Immature natural killer cell (primary cell): ENCODE results near the gene SAC3D1. TPM values are rescaled to one million over a fixed set of nuclear protein-coding genes. Genes with fewer than 3 reads are reported as not detected.
"Not testable (repeated sequence)": the region's sequence is repeated elsewhere in the genome, so short reads cannot be mapped to it uniquely, and the experiment has no call there.

Experiments used
- DNase-seq, 3 donors: peaks; one replicate each; pipeline ENCODE4 v3.0.0; 2022; ENCODE audit warnings: mixed read lengths in 1 of 3
- H3K27ac Mint-ChIP-seq, 6 donors: one replicate each; pipeline ENCODE4 v1.8.0; 2020; ENCODE audit warnings: mixed read lengths in 6 of 6, mild to moderate bottlenecking in 5 of 6, inconsistent platforms in 4 of 6, moderate library complexity in 3 of 6
- H3K27me3 Mint-ChIP-seq, 3 donors: one replicate each; pipeline ENCODE4 v1.8.0; 2020 to 2021; ENCODE audit warnings: low read depth in 3 of 3, mild to moderate bottlenecking in 3 of 3, mixed read lengths in 3 of 3, moderate library complexity in 3 of 3, inconsistent platforms in 1 of 3
- H3K36me3 Mint-ChIP-seq, 3 donors: one replicate each; pipeline ENCODE4 v1.8.0; 2020; ENCODE audit warnings: mixed read lengths in 3 of 3, inconsistent platforms in 2 of 3, mild to moderate bottlenecking in 2 of 3
- H3K4me1 Mint-ChIP-seq, 2 donors: one replicate each; pipeline ENCODE4 v1.8.0; 2020; ENCODE audit warnings: inconsistent platforms in 2 of 2, mild to moderate bottlenecking in 2 of 2, mixed read lengths in 2 of 2, moderate library complexity in 1 of 2
- H3K4me3 Mint-ChIP-seq, 5 donors: one replicate each; pipeline ENCODE4 v1.8.0; 2020; ENCODE audit warnings: mild to moderate bottlenecking in 5 of 5, mixed read lengths in 5 of 5, inconsistent platforms in 3 of 5, moderate library complexity in 3 of 5
- H3K9me3 Mint-ChIP-seq, 6 donors: one replicate each; pipeline ENCODE4 v1.8.0; 2020; ENCODE audit warnings: mild to moderate bottlenecking in 6 of 6, mixed read lengths in 6 of 6, inconsistent platforms in 4 of 6, moderate library complexity in 3 of 6
- polyA plus RNA-seq, 3 donors: library from polyadenylated mRNA; unstranded; fragments of 300-500 nt; fragmentation: Illumina TruSeq; gene quantifications; one replicate each; pipeline ENCODE4 v1.2.3, GENCODE V29; 2021

SAC3D1 gene
- polyA plus RNA-seq, 3 donors from 2014 or later: 3.8 to 11.7 (median 9.2) TPM

- peaks cover 25 to 26% of the 10 kb centered on the region in 2 donors for H3K4me1 Mint-ChIP-seq
- H3K27me3 Mint-ChIP-seq: peaks cover 1 to 5% (median 4%) of the 10 kb centered on the region in 3 donors
- DNase-seq: peak; percentile 88 to 90 (median 88)
- H3K4me3 Mint-ChIP-seq: peak within 1 kb of the TSS; percentile 91 to 96 (median 94)
- H3K36me3 Mint-ChIP-seq: peaks cover 0 to 6% (median 5%) of the 10 kb centered on the region in 3 donors
- no peaks in the 10 kb centered on the region for H3K9me3 Mint-ChIP-seq
- H3K27ac Mint-ChIP-seq: peak within 1 kb of the TSS; percentile 92 to 99 (median 96)
Observed at GRCh38 chr11:65013888-65014725, 26.9 kb upstream of the SAC3D1 start, which contains the start of gene ARL2. ARL2 (plus strand) TSS chr11:65014160; CDS start chr11:65014208, 48 bp downstream.

GRCh38 chr11:65014726-65015227, 26.2 kb upstream of the SAC3D1 start:
- peaks cover 25 to 26% of the 10 kb centered on the region in 2 donors for H3K4me1 Mint-ChIP-seq
- no peak for DNase-seq

DNA sequence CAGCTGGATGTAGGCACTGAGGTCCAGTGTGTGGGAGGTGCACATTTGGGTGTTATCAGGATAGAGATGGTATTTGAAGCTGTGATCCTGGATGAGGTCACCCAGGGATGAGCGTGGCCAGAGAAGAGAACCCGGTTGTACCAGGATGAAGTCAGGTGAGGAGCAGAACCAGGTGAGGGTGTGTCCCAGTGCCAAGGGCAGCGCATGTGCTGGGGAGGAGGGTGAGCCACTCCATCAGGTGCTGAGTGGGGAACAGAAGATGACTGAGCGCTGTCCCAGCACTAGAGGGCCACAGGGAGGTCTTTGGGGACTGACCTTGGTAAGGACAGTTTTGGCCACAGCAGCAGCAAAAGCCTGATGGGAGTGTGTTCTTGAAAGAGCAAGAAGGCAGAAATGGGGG, 24.3 kb upstream of the SAC3D1 start:
- H3K4me1 Mint-ChIP-seq: peaks cover 25 to 26% of the 10 kb centered on the region in 2 donors
- no peaks in the 10 kb centered on the region for H3K9me3 Mint-ChIP-seq
- DNase-seq: no peak
- H3K27me3 Mint-ChIP-seq: peaks cover 1 to 5% (median 4%) of the 10 kb centered on the region in 3 donors
- peak overlapping the region in 2 of 5 donors; percentile 19 to 29 for H3K4me3 Mint-ChIP-seq
- peaks cover 3 to 6% (median 5%) of the 10 kb centered on the region in 3 donors for H3K36me3 Mint-ChIP-seq
- H3K27ac Mint-ChIP-seq: peak overlapping the region in 2 of 6 donors; percentile 38 to 68

More at GRCh38 chr11:65014726-65015227, 26.2 kb upstream of the SAC3D1 start:
- Mint-ChIP-seq H3K9me3 (no peaks in the 10 kb centered on the region), H3K4me3 (peak overlapping the region; percentile 80 to 89 (median 87)), H3K27me3 (peaks cover 1 to 5% (median 4%) of the 10 kb centered on the region in 3 donors), H3K27ac (peak overlapping the region; percentile 59 to 90 (median 88)), H3K36me3 (peaks cover 3 to 6% (median 5%) of the 10 kb centered on the region in 3 donors)

DNA sequence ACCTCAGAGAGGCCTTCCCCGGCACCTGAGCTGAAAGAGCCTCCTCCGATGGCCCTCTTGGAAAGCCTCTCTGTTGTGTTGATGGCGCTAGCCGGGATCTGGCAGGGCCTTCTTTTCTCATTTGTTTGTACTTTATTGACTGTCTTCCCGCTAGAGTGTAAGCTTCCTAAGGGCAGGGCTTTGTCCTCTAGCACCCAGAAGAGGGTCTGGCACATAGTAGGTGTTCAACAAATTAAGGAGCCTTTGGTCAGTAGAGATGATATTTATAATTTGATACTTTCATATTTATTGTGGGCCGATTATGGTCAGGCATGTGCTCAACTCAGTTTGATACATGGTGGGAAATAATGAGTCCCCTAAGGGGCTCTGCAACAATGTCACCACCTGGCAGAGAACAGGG, 23.1 kb upstream of the SAC3D1 start:
- peaks cover 23 to 24% of the 10 kb centered on the region in 2 donors for H3K4me1 Mint-ChIP-seq
- no peak overlapping the region for H3K27ac Mint-ChIP-seq
- H3K9me3 Mint-ChIP-seq: no peaks in the 10 kb centered on the region
- H3K4me3 Mint-ChIP-seq: no peak overlapping the region
- no peak for DNase-seq
- H3K36me3 Mint-ChIP-seq: peaks cover 3 to 10% (median 10%) of the 10 kb centered on the region in 3 donors
- H3K27me3 Mint-ChIP-seq: peaks cover 2 to 7% (median 4%) of the 10 kb centered on the region in 3 donors

DNA sequence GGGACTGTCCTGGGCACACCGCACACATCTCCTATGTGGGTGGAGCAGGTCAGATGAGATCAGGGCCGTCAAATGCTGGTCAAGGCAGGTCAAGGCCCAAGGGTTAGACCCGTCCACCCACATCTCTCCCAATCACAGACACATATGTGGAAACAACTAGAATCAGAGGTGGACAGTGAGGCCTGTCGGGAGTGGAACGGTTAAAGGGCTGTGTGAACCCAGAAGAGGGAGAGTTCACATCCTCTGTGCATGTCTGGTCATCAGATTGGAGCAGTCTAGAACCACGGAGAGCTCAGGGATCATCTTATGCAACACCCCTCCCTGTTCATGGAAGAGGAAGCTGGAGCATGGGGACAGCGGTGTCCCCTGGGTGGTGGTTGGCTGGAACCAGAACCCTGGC, 21.2 kb upstream of the SAC3D1 start:
- Mint-ChIP-seq H3K27me3 (peaks cover 1 to 4% (median 1%) of the 10 kb centered on the region in 3 donors), H3K9me3 (no peaks in the 10 kb centered on the region), H3K27ac (no peak overlapping the region), H3K36me3 (peaks cover 3 to 10% (median 10%) of the 10 kb centered on the region in 3 donors), H3K4me3 (no peak overlapping the region), H3K4me1 (peaks cover 13 to 17% of the 10 kb centered on the region in 2 donors)
- no peak for DNase-seq

GRCh38 chr11:65021003-65021402, 20.0 kb upstream of the SAC3D1 start:
- DNase-seq: no peak
- Mint-ChIP-seq H3K9me3 (no peaks in the 10 kb centered on the region), H3K4me1 (peaks cover 11 to 12% of the 10 kb centered on the region in 2 donors), H3K36me3 (peaks cover 3 to 10% (median 10%) of the 10 kb centered on the region in 3 donors), H3K4me3 (no peak overlapping the region), H3K27me3 (peaks cover 0 to 4% (median 1%) of the 10 kb centered on the region in 3 donors), H3K27ac (no peak overlapping the region)

DNA sequence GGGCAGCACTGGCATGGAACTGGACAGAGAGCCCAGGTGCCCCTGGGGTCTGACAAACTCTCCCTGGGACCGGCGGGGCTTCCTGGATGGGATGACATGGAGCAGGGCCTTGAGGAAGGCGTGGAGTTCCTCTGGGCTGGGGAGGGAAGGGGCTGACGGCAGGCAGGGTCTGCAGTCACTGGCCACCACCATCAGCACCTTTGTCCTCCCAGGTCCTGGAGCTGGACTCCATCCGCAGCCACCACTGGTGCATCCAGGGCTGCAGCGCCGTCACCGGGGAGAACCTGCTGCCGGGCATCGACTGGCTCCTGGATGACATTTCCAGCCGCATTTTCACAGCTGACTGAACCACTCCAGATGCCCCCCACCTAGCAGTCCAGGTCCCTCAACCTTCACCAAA, 19.5 kb upstream of the SAC3D1 start:
- H3K4me1 Mint-ChIP-seq: peaks cover 6 to 8% of the 10 kb centered on the region in 2 donors
- H3K27me3 Mint-ChIP-seq: peaks cover 0 to 4% (median 1%) of the 10 kb centered on the region in 3 donors
- no peak for DNase-seq
- H3K27ac Mint-ChIP-seq: no peak overlapping the region
- no peak overlapping the region for H3K4me3 Mint-ChIP-seq
- H3K36me3 Mint-ChIP-seq: peaks cover 3 to 10% (median 9%) of the 10 kb centered on the region in 3 donors
- no peaks in the 10 kb centered on the region for H3K9me3 Mint-ChIP-seq

DNA sequence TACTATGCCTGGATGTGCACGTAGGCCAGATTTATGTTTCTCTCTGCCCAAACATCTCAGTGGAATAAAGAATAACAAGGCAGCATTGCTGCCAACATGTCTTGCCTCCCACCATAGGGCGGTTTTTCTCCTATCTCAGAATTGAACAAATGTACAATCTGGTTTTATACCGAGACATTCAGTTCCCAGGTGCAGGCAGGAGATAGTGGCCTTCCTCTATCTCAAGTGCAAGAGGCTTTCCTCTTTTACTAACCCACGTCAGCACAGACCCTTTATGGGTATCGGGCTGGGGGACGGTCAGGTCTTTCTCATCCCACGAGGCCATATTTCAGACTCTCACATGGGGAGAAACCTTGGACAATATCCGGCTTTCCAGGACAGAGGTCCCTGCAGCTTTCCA, 17.5 kb upstream of the SAC3D1 start:
- not testable (repeated sequence) for H3K4me3 Mint-ChIP-seq, H3K36me3 Mint-ChIP-seq

DNA sequence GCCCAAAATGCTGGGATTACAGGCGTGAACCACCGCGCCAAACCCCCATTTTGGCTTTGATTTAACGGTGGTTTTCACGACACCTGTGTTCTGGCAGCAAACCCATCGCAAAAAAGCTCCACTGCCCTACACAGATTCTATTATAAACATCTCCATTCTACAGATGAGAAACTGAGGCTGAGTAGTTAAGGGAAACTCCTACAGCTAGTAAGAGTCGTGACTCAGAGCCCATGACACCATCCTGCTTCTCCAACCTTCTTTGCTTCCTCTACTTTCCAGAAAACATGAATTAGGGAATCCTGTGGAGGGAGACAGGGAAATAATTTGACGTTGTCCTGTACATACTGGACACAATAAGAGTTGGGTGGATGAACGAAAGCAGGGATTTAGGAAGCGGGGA, 14.2 kb upstream of the SAC3D1 start:
- DNase-seq: no peak
- peaks cover 0 to 4% (median 2%) of the 10 kb centered on the region in 3 donors for H3K27me3 Mint-ChIP-seq

More for the DNA sequence above, 17.5 kb upstream of the SAC3D1 start:
- not testable (repeated sequence) for H3K9me3 Mint-ChIP-seq, H3K27me3 Mint-ChIP-seq, DNase-seq
- Mint-ChIP-seq H3K27ac (peak overlapping the region in 3 of 6 donors; percentile 8 to 21 (median 14)), H3K4me1 (peaks cover 18 to 19% of the 10 kb centered on the region in 2 donors)

DNA sequence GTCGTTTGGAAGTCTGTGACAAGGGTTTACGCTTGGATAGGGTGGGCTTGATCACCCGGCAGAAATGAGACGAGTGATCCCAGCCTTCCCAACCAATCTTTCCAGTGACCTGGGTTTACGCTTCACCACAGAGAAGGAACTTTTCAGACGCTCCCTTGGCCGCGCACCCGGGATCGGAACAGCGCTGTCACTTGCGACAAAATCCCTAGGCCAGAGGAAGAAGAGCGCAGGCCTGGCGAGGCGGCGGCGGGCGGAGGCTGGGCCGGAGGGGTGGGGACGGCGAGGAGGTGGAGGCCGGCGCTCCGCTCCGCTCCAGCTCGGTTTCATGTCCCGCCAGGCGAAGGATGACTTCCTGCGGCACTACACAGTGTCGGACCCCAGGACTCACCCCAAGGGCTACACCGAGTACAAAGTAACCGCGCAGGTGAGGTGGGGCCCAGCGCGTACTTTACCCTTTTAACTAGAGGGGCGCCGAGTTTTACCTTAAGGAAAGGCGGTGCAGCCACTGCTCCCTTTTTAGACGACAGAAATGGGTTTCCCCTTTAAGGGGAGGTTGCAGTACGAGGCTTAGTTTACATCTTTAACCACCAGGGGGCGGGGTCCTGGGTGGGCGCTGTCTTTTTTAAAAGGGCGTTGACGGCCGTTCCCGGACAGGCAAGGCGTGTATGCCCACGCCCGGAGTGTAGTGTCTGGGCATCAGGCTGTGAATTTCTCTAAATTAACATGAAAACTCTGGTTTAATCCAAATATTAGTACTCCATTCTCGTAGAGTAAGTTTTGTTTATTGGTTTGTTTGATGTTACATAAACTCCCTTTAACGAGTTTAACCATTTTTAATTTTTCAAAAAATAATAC, 13.6 kb upstream of the SAC3D1 start, which contains the start of gene SNX15:
TSS of gene SNX15 (plus strand) at position 227 of the 855 bp plus-strand sequence. CDS start at position 326, 99 bp downstream.
- Mint-ChIP-seq H3K4me3 (peak within 1 kb of the TSS; percentile 70 to 92 (median 86)), H3K9me3 (no peaks in the 10 kb centered on the region), H3K4me1 (peaks cover 18 to 26% of the 10 kb centered on the region in 2 donors), H3K36me3 (no peaks in the 10 kb centered on the region), H3K27ac (peak within 1 kb of the TSS; percentile 75 to 93 (median 92)), H3K27me3 (peaks cover 0 to 4% (median 0%) of the 10 kb centered on the region in 3 donors)
- peak; percentile 92 to 94 (median 93) for DNase-seq

More for the DNA sequence above, 14.2 kb upstream of the SAC3D1 start:
- peak overlapping the region; percentile 70 to 92 (median 86) for H3K4me3 Mint-ChIP-seq
- H3K4me1 Mint-ChIP-seq: peaks cover 18 to 26% of the 10 kb centered on the region in 2 donors
- no peaks in the 10 kb centered on the region for H3K9me3 Mint-ChIP-seq
- H3K27ac Mint-ChIP-seq: peak overlapping the region; percentile 75 to 93 (median 92)
- H3K36me3 Mint-ChIP-seq: peaks cover 0 to 5% (median 4%) of the 10 kb centered on the region in 3 donors

- H3K27me3 Mint-ChIP-seq: peaks cover 0 to 3% (median 0%) of the 10 kb centered on the region in 3 donors
- no peak overlapping the region for H3K4me3 Mint-ChIP-seq
- no peaks in the 10 kb centered on the region for H3K9me3 Mint-ChIP-seq
- DNase-seq: no peak
- H3K4me1 Mint-ChIP-seq: peaks cover 10 to 21% of the 10 kb centered on the region in 2 donors
- no peak overlapping the region for H3K27ac Mint-ChIP-seq
- peaks cover 0 to 4% (median 3%) of the 10 kb centered on the region in 3 donors for H3K36me3 Mint-ChIP-seq
Observed at GRCh38 chr11:65032216-65032615, 8.8 kb upstream of the SAC3D1 start.

DNA sequence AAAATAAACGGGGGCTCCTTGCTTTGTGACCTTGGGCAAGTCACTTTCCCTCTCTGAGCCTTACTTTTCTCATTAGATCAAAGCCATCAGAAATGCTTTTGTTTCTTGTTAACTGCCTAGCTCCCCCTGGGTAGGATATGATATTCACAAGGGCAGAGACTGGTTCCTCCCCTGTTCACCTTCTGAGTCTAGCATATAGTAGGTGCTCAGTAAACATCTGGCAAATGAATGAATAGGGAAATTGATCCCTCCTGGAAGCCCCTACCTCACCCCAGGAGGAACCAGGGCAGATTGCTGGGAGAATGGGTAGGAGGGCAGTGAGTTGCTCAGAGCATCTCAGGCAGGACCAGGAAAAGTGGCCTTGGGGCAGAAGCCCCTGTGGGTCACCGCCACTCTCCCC, 6.6 kb upstream of the SAC3D1 start:
- Mint-ChIP-seq H3K9me3 (no peaks in the 10 kb centered on the region), H3K27me3 (peaks cover 0 to 2% (median 0%) of the 10 kb centered on the region in 3 donors), H3K4me1 (no peaks in the 10 kb centered on the region), H3K27ac (no peak overlapping the region), H3K36me3 (peaks cover 0 to 10% (median 3%) of the 10 kb centered on the region in 3 donors), H3K4me3 (no peak overlapping the region)
- no peak for DNase-seq

DNA sequence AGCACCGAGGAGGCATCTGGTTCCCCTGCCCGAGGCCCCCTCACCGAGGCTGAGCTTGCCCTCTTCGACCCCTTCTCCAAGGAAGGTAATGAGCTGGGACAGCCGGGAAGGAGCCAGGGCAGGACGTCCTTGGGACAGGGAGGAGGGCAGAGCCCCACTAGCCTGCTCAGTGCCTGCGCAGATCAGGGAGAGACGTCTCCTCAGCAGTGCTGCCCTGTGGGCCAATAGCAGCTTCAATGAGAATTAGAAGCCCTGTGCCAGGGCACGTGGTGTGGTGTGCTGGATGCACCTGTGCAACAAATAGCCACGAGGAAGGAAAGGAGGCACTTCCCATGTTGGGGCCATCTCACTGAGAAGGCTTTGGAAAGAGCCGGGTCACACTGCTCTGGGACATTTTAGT, 5.4 kb upstream of the SAC3D1 start:
- DNase-seq: no peak
- H3K9me3 Mint-ChIP-seq: no peaks in the 10 kb centered on the region
- no peak overlapping the region for H3K4me3 Mint-ChIP-seq
- H3K4me1 Mint-ChIP-seq: peaks cover 1 to 3% of the 10 kb centered on the region in 2 donors
- H3K27me3 Mint-ChIP-seq: peaks cover 0 to 5% (median 1%) of the 10 kb centered on the region in 3 donors
- H3K36me3 Mint-ChIP-seq: peaks cover 0 to 10% (median 3%) of the 10 kb centered on the region in 3 donors
- H3K27ac Mint-ChIP-seq: no peak overlapping the region
